ENCODE results near the gene RAB35. TPM values are rescaled to one million over a fixed set of nuclear protein-coding genes. Genes with fewer than 3 reads are reported as not detected.

Gene RAB35
- total RNA-seq, 2 experiments from 2014 or later = 71.2 to 71.3 TPM

- ChIA-PET POLR2A (interaction anchor here (0.6 to 3.2 kb wide), 7 partner anchors 11 to 202 kb away, joined by 3 to 41 read pairs (median 9); partner anchors contain the start of genes BICDL1 and RPLP0), CTCF (interaction anchor here (0.6 to 2.1 kb wide), 5 partner anchors 29 to 135 kb away, joined by 3 to 10 read pairs (median 3); partner anchors contain the start of gene BICDL1)
Observed at GRCh38 chr12:120115692-120116440, 687 bp downstream of the RAB35 start.

- CTCF ChIA-PET = interaction anchor here (0.6 to 1.9 kb wide), 5 partner anchors 10 to 134 kb away, joined by 3 to 6 read pairs (median 3); partner anchors contain the start of gene BICDL1
Observed at GRCh38 chr12:120115066-120115465, 1.5 kb downstream of the RAB35 start.

GRCh38 chr12:120110550-120111501 lies 5.7 kb downstream of the RAB35 start:
- CTCF ChIA-PET = interaction anchor here (0.8 to 0.9 kb wide), 2 partner anchors 10 to 90 kb away, joined by 3 to 6 read pairs; partner anchors contain the start of gene RPLP0
- POLR2A ChIA-PET = interaction anchor here (0.7 to 1.3 kb wide), 3 partner anchors 24 to 181 kb away, joined by 3 to 6 read pairs (median 4); partner anchors contain the start of genes RNU4-2 and RPLP0

More at GRCh38 chr12:120115066-120115465, 1.5 kb downstream of the RAB35 start:
- POLR2A ChIA-PET = interaction anchor here (0.5 to 3.1 kb wide), 4 partner anchors 31 to 116 kb away, joined by 3 to 25 read pairs (median 4); no protein-coding TSS in a partner anchor

GRCh38 chr12:120109570-120110267 lies 6.8 kb downstream of the RAB35 start:
- CTCF ChIA-PET = interaction anchor here (0.7 to 1.6 kb wide), 2 partner anchors 8 to 12 kb away, joined by 3 to 8 read pairs; no protein-coding TSS in a partner anchor
- POLR2A ChIA-PET = interaction anchor here (1.2 kb wide), 1 partner anchor 182 kb away, joined by 4 read pairs; the partner anchor contains the start of gene RNU4-2

GRCh38 chr12:120106151-120106550 lies 10.4 kb downstream of the RAB35 start:
- ChIA-PET CTCF (no interaction called here), POLR2A (no interaction called here)

GRCh38 chr12:120103371-120103770 lies 13.2 kb downstream of the RAB35 start:
- POLR2A ChIA-PET = no interaction called here

GRCh38 chr12:120103044-120103338 lies 13.6 kb downstream of the RAB35 start:
- ChIA-PET CTCF (no interaction called here), POLR2A (no interaction called here)

More at GRCh38 chr12:120103371-120103770, 13.2 kb downstream of the RAB35 start:
- CTCF ChIA-PET = no interaction called here

GRCh38 chr12:120102189-120103043 lies 14.1 kb downstream of the RAB35 start:
- POLR2A ChIA-PET = no interaction called here
- CTCF ChIA-PET = no interaction called here

GRCh38 chr12:120101617-120102016 lies 14.9 kb downstream of the RAB35 start:
- ChIA-PET CTCF (no interaction called here), POLR2A (no interaction called here)

GRCh38 chr12:120101182-120101581 lies 15.4 kb downstream of the RAB35 start:
- ChIA-PET POLR2A (no interaction called here), CTCF (interaction anchor here (0.9 kb wide), 1 partner anchor 11 kb away, joined by 3 read pairs; no protein-coding TSS in a partner anchor)

GRCh38 chr12:120100630-120101029 lies 15.9 kb downstream of the RAB35 start:
- CTCF ChIA-PET = interaction anchor here (0.9 kb wide), 1 partner anchor 11 kb away, joined by 3 read pairs; no protein-coding TSS in a partner anchor
- POLR2A ChIA-PET = interaction anchor here (1.2 kb wide), 1 partner anchor 11 kb away, joined by 5 read pairs; no protein-coding TSS in a partner anchor

GRCh38 chr12:120099738-120100137 lies 16.8 kb downstream of the RAB35 start:
- ChIA-PET CTCF (no interaction called here), POLR2A (interaction anchor here (1.2 kb wide), 1 partner anchor 12 kb away, joined by 5 read pairs; no protein-coding TSS in a partner anchor)

- CTCF ChIA-PET = no interaction called here
- POLR2A ChIA-PET = no interaction called here
Observed at GRCh38 chr12:120098756-120099470, 17.6 kb downstream of the RAB35 start.

- ChIA-PET POLR2A (interaction anchor here (0.6 kb wide), 1 partner anchor 16 kb away, joined by 3 read pairs; no protein-coding TSS in a partner anchor), CTCF (interaction anchor here (0.6 kb wide), 1 partner anchor 230 kb away, joined by 3 read pairs; no protein-coding TSS in a partner anchor)
Observed at GRCh38 chr12:120096671-120097202, 19.8 kb downstream of the RAB35 start.

- ChIA-PET POLR2A (interaction anchor here (0.5 to 0.6 kb wide), 2 partner anchors 15 to 79 kb away, joined by 3 read pairs; no protein-coding TSS in a partner anchor), CTCF (no interaction called here)
Observed at GRCh38 chr12:120095736-120096135, 20.8 kb downstream of the RAB35 start.

- POLR2A ChIA-PET = interaction anchor here (0.5 kb wide), 1 partner anchor 80 kb away, joined by 3 read pairs; no protein-coding TSS in a partner anchor
Observed at GRCh38 chr12:120095331-120095730, 21.2 kb downstream of the RAB35 start.

GRCh38 chr12:120094485-120094884 lies 22.1 kb downstream of the RAB35 start:
- POLR2A ChIA-PET = no interaction called here

More at GRCh38 chr12:120095331-120095730, 21.2 kb downstream of the RAB35 start:
- CTCF ChIA-PET = no interaction called here

More at GRCh38 chr12:120094485-120094884, 22.1 kb downstream of the RAB35 start:
- CTCF ChIA-PET = no interaction called here
